Measurements from ENCODE around the gene MORF4L1.
A peak's percentile ranks its signal among the peaks of the same experiment; 100 is the strongest.
"Not testable (repeated sequence)": the region's sequence is repeated elsewhere in the genome, so short reads cannot be mapped to it uniquely, and the experiment has no call there.

MORF4L1 gene

DNA sequence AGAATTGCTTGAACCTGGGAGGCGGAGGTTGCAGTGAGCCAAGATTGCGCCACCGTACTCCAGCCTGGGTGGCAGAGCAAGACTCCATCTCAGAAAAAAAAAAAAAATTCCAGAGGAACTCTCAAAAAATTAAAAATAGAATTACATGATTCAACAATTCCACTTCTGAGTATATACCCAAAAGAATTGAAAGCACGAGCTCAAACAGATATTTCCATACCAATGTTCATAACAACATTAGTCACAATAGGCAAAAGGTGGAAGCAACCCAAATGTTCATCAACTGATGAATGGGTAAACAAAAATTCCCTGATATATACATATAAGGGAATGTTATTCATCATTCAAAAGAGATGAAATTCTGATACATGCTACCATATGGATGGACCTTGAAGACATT, 16.9 kb upstream of the MORF4L1 start:
- DNase-seq (ENCODE audit: low read depth in 2 of 3, low spot score in 2 of 3): no peak

DNA sequence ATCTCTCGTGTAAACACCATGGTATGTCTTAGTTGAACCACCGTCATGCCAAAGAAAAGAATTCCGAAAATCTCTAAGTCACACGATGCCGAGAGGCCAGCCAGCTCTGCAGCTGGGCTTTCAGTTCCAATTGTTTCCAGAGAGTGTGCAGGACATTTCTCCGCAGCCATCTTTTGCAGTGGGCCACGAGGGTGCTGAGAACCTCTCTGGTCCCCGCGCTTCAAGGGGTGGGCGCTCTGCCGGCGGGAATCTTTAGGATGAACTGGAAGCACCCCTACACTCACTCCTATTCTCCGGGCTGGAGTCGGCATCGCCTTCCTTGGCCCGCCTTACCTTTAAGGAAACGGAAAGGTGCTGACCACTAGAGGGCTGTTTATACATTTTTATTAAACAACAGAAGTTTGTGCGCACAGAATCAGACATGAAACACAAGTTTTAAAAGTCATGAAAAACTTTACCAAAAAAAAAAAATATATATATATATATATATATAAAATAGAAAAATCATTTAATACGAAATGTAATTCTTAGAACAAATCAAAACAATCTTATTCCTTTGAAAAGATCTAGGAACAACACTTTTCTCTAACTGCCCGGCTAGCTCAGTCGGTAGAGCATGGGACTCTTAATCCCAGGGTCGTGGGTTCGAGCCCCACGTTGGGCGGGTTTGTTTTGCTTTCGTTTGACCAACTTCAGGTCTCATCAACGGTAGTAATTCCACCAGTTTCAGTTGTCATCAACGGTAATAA, 12.5 kb upstream of the MORF4L1 start:
- peak; percentile 49 to 81 (median 71) for DNase-seq (ENCODE audit: low read depth in 2 of 3, low spot score in 2 of 3)

DNA sequence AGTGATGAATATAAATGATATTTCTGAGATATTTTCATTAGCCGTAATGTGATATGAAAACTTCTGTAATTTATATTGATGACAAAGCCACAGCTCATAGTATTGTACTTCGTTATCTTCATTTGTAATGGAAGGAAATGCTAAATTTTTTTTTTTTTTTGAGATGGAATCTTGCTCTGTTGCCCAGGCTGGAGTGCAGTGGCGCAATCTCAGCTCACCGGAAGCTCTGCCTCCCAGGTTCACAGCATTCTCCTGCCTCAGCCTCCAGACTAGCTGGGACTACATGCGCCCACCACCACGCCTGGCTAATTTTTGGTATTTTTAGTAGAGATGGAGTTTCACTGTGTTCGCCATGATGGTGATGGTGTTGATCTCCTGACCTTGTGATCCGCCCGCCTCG, 7.1 kb upstream of the MORF4L1 start:
- DNase-seq (ENCODE audit: low read depth in 2 of 3, low spot score in 2 of 3): not testable (repeated sequence)

DNA sequence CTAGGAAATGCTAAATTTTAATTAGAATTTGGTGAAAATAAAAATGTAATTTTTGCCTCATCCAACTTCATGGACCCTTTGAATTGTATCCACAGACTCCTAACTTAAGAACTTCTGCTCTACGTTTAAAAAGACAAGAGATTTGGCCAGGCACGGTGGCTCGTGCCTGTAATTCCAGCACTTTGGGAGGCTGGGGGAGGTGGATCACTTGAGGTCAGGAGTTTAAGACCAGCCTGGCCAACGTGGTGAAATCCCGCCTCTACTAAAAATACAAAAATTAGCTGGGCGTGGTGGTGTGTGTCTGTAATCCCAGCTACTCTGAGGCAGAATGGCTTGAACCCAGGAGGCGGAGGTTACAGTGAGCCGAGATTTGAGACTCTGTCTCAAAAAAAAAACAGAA, 6.7 kb upstream of the MORF4L1 start:
- not testable (repeated sequence) for DNase-seq (ENCODE audit: low read depth in 2 of 3, low spot score in 2 of 3)

DNA sequence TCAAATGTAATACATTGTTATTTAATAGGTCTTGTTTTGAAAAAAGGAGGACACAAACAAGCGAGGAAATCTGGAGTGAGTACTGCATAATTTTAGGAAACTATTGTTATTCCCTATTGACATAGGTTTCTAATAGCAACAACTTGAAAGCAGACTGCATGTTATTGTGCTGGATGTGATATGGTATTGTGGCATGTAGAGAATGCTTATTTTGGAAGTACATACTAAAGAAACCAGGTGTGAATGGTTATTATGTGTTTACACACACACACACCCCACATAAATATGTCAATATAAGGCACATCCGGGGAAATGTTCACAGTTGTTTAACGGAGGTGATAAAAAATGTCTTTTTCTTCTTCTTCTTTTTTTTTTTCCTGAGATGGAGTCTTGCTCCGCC, 5.9 kb upstream of the MORF4L1 start:
- no peak for DNase-seq (ENCODE audit: low read depth in 2 of 3, low spot score in 2 of 3)

DNA sequence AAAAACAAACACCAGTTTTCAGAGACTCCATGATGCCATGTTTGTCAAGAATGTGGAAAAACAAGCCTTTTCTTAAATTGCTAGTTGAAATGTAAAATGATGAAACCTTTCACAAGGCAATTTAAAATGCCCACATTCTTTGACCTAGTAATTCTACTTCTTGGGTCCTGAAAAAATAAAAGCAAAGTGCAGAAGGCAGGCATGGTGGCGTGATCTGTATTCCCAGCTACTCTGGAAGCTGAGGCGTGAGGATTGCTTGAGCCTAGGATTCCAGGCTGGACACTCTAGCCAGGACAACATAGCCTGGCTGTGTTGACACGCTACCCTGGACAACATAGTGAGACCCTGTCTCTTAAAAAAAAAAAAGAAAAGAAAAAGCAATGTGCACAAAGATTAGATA, 4.3 kb upstream of the MORF4L1 start:
- DNase-seq (ENCODE audit: low read depth in 2 of 3, low spot score in 2 of 3): no peak

DNA sequence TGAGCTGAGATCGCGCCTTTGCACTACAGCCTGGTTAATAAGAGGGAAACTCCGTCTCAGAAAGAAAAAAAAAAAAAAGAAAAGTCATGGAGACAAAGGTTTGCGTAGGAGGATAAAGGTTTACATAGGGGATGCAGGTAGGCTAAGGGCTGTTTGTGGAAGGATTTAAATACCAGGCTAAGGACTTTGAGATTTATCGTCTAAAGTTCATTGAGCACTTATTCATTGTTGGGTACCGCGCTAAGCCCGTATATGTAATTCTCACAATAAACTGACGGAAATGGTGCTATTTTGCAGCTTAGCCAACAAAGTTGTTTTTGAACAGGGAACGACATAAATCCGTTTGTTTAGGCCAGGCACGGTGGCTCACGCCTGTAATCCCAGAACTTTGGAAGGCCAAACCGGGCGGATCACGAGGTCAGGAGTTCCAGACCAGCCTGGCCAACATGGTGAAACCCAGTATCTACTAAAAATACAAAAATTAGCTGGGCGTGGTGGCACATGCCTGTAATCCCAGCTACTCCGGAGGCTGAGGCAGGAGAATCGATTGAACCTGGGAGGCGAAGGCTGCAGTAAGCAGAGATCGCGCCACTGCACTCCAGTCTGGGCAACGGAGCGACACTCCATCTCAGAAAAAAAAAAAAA, 1.1 kb upstream of the MORF4L1 start:
- DNase-seq (ENCODE audit: low read depth in 2 of 3, low spot score in 2 of 3): not testable (repeated sequence)

DNA sequence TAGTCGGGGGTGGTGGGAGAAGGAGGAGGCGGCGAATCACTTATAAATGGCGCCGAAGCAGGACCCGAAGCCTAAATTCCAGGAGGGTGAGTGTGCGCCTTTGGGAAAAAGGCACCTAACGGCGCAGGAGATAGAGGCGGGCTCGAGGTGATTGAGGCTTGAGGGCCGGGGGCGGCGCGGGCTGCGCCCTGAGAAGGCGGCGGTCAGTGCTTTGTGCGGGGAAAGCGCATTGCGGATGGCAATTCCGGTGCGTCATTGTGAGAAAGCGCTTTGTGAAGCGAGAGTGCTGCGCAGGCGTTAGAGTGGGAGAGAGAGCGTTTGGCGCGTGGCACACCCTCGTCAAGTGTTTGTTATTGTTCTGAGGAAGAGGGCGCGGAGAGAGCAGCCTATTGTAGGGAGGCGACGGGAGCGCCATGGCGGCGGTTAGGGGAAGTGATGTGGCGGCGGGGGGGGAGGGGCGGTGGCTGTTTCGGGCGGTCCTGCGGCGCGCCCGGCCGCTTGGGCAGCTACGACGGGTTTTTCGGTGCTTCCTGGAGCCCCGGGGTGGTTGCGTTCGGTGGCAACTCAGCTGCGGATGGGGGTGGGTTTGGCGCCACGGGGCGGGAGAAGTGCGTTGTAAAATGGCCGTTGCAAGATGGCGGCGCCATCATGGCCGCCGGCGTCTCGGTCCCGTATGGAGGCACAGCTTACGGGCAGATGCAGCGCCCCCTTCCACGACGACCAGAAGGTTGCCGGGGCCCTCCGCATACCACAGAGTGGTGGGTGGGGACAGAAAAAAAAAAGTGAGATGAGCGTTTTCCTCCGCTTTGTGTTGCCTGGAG, 492 bp downstream of the MORF4L1 start:
- DNase-seq (ENCODE audit: low read depth in 2 of 3, low spot score in 2 of 3): peak; percentile 70 to 76 (median 75)

DNA sequence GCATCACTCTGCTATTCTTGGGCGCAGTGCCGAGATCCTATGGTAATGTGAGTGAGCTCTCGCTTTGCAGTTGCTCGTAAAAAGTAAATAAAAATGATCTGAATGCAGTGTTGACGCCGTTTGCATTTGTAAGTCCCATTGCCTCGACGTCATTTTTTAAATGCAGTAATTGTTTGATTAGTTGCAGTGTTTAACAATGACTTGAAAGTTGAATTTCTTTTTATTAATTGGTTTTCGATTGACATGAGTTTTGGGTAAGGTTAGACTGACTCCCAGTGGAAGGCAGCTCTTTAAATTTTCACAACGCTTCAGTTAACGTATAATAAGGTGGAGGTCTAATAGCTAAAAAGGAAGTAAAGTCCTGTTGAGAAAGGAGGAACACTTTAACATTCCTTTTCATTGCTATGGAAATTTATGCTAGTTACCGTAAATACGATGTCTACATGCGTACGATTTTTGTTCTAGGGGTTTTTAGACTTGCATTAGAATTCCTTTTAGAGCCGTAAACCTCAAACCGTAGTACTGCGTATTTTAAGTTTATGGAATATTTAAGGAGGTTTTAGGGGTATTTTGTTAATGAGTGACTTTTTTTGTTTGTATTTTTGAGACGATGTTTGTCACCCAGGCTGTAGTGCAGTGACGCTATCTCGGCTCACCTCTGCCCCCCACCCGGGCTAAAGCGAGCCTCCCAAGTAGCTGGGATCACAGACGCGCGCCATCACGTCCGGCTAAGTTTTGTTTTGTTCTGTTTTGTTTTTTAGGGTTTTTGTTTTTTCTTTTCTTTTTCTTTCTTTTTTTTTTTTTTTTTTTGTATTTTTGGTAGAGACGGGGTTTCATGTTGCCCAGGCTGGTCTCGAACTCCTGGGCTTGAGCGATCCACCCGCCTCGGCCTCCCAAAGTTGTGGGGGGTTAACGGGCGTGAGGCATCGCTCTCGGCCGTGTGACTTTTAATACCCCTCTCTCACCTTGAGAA, 1.4 kb downstream of the MORF4L1 start:
- DNase-seq (ENCODE audit: low read depth in 2 of 3, low spot score in 2 of 3): no peak

DNA sequence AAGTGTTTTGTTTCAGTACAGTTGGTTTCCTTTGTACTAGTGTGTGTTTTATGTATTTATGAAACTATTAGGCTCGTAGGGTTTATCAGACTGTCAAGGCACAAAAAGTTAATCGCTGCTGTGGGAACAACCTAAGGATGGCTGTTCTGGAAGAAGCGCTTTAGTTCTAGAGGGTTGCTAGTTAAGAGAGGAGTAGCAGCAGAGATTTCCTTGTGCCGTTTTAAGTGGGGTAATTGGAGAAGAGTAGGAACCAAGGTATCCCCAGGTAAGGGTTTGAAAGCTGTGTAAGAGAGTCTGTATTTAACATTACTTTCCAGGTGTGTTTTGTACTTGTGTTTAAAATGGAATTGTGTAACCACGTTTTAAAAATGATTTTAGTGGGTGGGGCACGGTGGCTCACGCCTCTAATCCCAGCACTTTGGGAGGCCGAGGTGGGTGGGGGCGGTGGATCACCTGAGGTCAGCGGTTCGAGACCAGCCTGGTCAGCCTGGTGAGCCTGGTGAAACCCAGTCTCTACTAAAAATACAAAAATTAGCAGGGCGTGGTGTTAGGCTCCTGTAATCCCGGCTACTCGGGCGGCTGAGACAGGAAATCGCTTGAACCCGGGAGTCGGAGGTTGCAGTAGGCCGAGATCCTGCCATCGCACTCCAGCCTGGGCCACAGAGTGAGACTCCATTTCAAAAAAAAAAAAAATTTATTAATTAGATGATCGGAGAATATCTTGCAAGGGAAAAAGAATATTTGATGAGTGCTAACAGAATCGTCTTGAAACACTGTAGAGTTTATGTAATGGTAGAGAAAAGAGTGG, 2.6 kb downstream of the MORF4L1 start:
- DNase-seq (ENCODE audit: low read depth in 2 of 3, low spot score in 2 of 3): no peak

DNA sequence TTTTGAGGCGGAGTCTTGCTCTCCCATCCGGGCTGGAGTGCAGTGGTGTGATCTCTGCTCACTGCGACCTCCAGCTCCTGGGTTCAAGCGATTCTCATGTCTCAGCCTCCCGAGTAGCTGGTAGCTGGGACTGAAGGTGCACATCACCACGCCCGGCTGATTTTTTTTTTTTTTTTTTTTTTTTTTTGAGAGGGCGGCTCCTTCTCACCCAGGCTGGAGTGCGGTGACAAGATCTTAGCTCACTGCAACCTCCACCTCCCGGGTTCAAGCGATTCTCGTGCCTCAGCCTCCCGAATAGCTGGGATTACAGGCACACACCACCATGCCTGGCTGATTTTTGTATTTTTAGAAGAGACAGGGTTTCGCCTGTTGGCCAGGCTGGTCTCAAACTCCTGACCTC, 4.3 kb downstream of the MORF4L1 start:
- DNase-seq (ENCODE audit: low read depth in 2 of 3, low spot score in 2 of 3): not testable (repeated sequence)

DNA sequence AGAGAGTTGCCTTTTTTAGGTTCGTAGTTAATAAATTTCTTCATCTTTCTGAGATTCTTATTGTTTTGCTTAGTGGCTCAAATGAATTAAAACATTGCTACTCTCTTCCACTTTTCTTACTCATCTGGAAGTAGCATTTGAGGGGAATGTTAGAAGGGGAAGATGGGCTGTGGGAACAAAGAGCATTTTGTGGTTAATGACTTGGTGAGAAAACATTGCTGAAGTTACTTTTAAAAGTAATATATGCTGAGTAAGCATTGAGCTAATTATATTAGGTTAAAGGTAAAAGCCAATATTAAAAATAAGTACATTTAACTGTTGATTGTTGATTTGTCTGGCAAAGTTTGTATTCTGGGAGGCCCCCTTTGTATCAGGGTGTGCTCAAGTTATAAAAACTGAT, 5.7 kb downstream of the MORF4L1 start:
- DNase-seq (ENCODE audit: low read depth in 2 of 3, low spot score in 2 of 3): no peak

DNA sequence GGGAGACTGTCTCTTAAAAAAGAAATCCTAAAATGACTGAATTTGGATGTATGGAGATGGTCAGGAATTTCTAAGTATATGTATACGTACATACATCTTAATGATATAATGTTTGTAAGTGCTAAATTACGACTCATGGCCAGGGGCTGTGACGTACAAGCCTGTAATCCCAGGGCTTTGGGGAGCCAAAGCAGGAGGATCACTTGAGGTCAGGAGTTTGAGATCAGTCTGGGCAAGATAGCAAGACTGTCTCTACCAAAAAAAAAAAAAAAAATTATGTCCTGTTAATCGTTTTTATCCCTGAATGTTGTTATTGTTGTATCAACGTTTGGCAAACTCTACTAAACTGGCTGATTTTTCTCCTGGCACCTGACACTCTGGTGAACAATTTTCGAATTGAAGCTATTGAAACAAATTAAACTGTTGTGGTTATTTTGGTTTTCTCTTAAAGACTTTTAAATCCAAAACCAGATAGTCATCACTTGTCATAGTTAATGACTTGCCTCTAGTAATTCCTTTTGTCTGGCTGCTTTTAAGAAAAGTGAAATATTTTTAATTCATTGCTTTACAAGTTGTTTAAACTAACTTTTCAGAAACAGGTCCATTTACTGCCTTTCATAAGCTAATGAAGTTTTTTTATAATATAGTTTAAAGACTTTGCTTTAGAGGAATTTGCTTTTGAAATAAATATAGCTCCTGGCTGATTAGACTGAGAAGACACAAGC, 7.0 kb downstream of the MORF4L1 start:
- no peak for DNase-seq (ENCODE audit: low read depth in 2 of 3, low spot score in 2 of 3)

DNA sequence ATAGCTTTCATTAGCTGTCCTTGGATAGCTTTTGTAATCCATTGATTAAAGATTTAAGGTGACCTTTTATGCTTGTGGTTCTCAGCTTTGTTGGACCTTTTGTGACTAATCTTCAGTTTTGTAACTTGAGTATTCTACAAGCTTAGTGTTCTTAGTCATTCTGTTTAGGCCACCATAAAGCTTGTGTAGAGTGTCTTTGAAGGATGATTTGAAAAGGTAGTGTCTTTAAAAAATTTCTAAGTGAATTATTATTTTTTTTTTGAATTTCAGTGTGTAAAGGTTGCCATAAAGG, 7.5 kb downstream of the MORF4L1 start:
- no peak for DNase-seq (ENCODE audit: low read depth in 2 of 3, low spot score in 2 of 3)

DNA sequence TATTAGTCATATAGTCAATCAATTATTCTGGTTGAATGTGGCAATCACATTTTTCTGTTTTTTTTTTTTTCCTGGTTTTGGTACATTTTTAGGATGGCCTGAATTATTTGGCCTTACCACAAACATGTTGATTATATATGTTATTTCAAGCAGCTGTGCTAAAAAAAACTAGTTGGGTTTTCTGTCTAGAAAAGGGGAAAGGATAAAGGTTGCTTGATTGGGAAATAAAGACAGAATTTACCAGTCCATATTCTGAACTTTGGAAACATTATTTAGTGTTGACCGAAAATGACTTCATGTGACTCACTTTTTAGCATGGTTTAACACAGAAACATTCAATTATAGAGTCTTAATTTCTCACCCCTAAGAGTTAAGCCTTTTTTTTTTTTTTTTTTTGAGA, 8.1 kb downstream of the MORF4L1 start:
- DNase-seq (ENCODE audit: low read depth in 2 of 3, low spot score in 2 of 3): no peak

DNA sequence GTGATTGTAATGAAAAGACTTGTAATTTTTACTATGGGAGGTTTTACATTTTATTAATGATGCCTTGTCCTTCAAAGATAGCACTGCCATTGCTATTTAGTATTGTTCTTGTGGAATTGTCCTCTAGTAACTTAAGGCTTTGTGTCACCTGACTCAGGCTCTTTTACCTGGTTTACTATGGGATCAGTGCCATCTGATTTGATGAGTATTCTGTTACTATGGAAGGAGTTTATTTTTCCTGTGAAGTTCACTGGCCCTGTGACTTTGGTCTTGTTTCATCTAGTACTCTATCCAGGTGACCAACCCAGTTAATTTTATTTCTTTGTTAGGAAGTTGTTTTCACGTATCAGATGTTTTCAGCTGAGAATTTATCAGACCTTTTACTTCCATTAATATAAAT, 9.0 kb downstream of the MORF4L1 start:
- DNase-seq (ENCODE audit: low read depth in 2 of 3, low spot score in 2 of 3): no peak

DNA sequence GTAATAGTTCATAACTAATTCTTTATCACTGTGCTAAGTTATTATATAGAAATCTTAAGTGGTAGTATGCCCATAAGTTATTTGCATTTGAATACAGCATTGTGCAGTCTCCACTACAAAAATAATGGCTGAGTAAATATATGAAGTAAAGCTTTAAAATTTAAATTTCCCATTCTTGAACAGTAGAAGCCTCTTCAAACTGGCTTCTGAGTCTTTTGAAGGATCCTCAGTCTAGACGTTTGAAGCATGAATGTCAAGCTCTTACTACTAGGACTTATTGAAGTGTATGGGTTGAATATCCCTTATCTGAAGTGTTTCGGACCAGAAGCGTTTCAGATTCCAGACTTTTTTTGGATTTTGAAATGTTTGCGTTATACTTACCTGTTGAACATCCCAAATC, 16.3 kb downstream of the MORF4L1 start:
- DNase-seq (ENCODE audit: low read depth in 2 of 3, low spot score in 2 of 3): no peak

DNA sequence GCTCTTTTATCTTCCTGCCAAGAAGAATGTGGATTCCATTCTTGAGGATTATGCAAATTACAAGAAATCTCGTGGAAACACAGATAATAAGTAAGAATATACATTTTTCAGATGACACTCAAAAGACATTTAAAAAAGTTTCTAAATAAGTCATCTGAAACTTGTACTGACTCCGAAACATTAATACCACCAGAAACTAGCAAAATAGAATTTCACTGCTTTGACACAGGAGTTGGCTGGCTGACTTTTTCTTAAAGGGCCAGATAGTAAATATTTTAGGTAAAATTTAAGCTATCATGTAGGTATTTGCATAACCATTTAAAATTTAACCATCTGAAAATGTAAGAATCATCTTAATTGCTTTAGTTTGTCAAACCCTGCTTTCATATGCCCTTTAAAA, 20.8 kb downstream of the MORF4L1 start:
- DNase-seq (ENCODE audit: low read depth in 2 of 3, low spot score in 2 of 3): no peak

DNA sequence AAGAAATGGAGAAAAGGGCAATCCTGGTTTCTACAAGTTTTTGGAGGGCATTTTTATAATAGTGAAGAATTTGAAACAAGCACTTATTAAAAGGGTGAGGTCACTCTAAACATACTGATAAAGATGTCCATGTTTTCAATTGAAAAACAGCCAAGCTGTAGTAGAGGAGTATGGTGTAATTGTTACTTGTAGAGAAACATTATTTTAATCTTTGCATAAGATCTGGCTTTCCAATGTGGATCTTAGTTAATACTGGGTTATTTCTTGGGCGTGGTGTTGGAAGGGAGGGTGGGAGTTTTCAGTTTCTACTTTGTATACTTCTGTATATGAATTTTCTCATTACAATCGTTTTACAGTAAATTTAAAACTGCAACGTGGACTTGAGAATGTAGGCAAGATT, 22.8 kb downstream of the MORF4L1 start:
- DNase-seq (ENCODE audit: low read depth in 2 of 3, low spot score in 2 of 3): no peak

DNA sequence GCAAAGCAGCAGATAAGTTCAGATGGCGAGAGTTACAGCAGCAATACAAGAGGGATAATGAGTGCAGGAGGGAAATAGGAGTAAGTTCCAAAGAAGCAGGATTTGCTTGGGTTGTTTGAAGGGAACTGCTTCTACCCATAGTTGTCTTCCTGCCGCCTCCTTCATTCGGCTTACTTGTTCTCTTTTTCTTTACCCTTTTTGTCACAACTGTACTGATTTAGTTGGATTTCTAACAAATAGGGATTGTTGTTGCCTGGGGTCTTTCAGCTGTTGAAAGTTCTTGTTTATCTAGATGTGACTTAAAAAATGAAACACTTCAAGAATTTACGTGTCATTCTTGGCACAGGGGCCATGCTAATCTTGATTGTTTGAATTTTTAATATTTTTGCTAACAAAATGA, 25.9 kb downstream of the MORF4L1 start:
- DNase-seq (ENCODE audit: low read depth in 2 of 3, low spot score in 2 of 3): no peak

All from activated CD8-positive, alpha-beta memory T cell treated with anti-CD3 and anti-CD28 coated beads for 48 hours (primary cell).